Fibroblast of pulmonary artery (primary cell): ENCODE data around the gene CHMP6.
"Not testable (repeated sequence)": the region's sequence is repeated elsewhere in the genome, so short reads cannot be mapped to it uniquely, and the experiment has no call there.

Experiments
- DNase-seq: peaks from one replicate; pipeline ENCODE4 v3.0.0-alpha.2; 2010; ENCODE audit warnings: low read depth
- H3K4me3 ChIP-seq: replicated peaks from 2 replicates; pipeline ENCODE4 v1.5.1; 2011; ENCODE audit warnings: low read depth, mild to moderate bottlenecking, control low read depth, low read length, moderate library complexity
- TF ChIP-seq, protein P1 (sequence below): IDR thresholded peaks from 2 replicates; pipeline ENCODE4 v1.5.1; 2011; ENCODE audit warnings: mild to moderate bottlenecking, control low read depth, low read length, inconsistent platforms; ENCODE audit errors: missing control alignments

The CHMP6 gene

GRCh38 chr17:81010935-81011334 is 19.3 kb downstream of the CHMP6 start:
- no peak overlapping the region for H3K4me3 ChIP-seq
- TF ChIP-seq, protein P1, sequence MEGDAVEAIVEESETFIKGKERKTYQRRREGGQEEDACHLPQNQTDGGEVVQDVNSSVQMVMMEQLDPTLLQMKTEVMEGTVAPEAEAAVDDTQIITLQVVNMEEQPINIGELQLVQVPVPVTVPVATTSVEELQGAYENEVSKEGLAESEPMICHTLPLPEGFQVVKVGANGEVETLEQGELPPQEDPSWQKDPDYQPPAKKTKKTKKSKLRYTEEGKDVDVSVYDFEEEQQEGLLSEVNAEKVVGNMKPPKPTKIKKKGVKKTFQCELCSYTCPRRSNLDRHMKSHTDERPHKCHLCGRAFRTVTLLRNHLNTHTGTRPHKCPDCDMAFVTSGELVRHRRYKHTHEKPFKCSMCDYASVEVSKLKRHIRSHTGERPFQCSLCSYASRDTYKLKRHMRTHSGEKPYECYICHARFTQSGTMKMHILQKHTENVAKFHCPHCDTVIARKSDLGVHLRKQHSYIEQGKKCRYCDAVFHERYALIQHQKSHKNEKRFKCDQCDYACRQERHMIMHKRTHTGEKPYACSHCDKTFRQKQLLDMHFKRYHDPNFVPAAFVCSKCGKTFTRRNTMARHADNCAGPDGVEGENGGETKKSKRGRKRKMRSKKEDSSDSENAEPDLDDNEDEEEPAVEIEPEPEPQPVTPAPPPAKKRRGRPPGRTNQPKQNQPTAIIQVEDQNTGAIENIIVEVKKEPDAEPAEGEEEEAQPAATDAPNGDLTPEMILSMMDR, result no peak
- no peak for DNase-seq

DNA sequence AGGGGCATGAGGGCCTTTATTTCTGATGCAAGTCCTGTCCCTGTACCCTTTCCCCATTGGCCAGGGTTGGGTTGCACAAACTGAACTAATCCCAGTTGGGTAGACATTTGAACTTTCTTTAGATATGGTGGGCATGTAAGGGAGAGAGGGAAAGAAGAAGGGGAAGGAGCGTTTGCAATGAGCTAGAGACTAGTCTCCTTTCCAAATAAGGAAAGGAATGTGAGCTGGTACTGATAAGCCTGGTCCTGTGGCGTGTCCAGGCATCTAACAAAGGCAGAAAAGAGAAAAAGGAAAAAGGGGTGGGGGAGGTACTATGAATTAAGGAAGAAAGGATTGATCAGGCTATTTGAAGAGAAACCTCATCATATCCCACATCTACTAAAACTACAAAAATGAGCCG is 20.3 kb downstream of the CHMP6 start:
- H3K4me3 ChIP-seq, result no peak overlapping the region
- TF ChIP-seq, protein P1, result no peak
- DNase-seq, result peak; percentile 54

- no peak for DNase-seq
- H3K4me3 ChIP-seq, result no peak overlapping the region
- TF ChIP-seq, protein P1, result no peak
These were observed 21.2 kb downstream of the CHMP6 start for GRCh38 chr17:81012574-81013447.

DNA sequence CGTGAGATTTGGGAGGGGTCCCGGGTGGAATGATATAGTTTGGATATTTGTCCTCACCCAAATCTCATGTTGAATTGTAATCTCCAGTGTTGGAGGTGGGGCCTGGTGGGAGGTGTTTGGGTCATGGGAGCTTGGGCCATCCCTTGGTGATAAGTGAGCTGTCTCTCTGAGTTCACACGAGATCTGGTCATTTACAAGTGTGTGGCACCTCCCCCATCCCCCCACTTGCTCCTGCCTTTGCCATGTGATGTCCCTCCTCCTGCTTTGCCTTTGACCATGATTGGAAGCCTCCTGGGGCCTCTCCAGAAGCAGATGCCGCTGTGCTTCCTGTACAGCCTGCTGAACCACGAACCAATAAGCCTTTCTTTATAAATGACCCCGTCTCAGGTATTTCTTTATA is 22.0 kb downstream of the CHMP6 start:
- TF ChIP-seq, protein P1, result no peak
- DNase-seq, result no peak
- no peak overlapping the region for H3K4me3 ChIP-seq

DNA sequence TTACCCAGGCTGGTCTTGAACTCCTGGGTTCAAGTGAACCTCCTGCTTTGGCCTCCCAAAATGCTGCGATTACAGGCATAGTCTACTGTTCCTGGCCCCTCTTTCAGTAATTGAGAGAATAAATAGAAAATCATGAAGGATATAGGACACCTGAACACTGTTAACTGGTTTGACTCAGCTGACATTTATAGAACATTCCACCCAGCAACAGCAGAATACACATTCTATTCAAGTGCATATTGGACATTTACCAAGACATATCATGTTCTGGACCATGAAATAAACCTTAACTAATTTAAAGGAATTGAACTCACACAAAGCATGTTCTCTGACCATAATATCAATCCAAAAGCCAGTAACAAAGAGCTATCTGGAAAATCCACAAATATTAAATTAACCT is 23.5 kb downstream of the CHMP6 start:
- no peak overlapping the region for H3K4me3 ChIP-seq
- TF ChIP-seq, protein P1, result no peak
- no peak for DNase-seq

GRCh38 chr17:81016575-81016974 is 24.9 kb downstream of the CHMP6 start:
- TF ChIP-seq, protein P1, result no peak
- no peak overlapping the region for H3K4me3 ChIP-seq
- DNase-seq, result no peak

DNA sequence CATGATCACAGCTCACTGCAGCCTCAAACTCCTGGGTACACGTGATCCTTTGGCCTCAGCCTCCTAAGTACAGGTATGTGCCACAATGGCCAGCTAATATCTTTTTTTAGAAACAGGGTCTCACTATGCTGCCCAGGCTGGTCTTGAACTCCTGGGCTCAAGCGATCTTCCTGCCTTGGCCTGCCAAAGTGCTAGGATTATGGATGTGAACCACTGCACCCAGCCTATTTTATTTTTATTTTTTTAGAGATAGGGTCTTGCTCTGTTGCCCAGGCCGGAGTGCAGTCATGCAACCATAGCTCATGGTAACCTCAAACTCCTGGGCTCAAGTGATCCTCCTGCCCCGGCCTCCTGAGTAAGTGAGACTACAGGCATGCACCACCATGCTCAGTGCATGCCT is 25.7 kb downstream of the CHMP6 start:
- DNase-seq, H3K4me3 ChIP-seq: not testable (repeated sequence)
